Hematopoietic multipotent progenitor cell treated with erythropoietin and hydrocortisone succinate and interleukin-3 and kit ligand, for 4 days (in vitro differentiated cells): ENCODE measurements around the gene PAM.
"Not testable (repeated sequence)": the region's sequence is repeated elsewhere in the genome, so short reads cannot be mapped to it uniquely, and the experiment has no call there.

Experiments used
- DNase-seq: peaks from one replicate; pipeline ENCODE4 v3.0.0-alpha.2; 2015

The PAM gene

GRCh38 chr5:102903074-102903871 is 148.2 kb downstream of the PAM start:
- no peak for DNase-seq

GRCh38 chr5:102905056-102905455 is 150.0 kb downstream of the PAM start:
- no peak for DNase-seq

- not testable (repeated sequence) for DNase-seq
Observed at GRCh38 chr5:102907099-102907498, 152.0 kb downstream of the PAM start.

DNA sequence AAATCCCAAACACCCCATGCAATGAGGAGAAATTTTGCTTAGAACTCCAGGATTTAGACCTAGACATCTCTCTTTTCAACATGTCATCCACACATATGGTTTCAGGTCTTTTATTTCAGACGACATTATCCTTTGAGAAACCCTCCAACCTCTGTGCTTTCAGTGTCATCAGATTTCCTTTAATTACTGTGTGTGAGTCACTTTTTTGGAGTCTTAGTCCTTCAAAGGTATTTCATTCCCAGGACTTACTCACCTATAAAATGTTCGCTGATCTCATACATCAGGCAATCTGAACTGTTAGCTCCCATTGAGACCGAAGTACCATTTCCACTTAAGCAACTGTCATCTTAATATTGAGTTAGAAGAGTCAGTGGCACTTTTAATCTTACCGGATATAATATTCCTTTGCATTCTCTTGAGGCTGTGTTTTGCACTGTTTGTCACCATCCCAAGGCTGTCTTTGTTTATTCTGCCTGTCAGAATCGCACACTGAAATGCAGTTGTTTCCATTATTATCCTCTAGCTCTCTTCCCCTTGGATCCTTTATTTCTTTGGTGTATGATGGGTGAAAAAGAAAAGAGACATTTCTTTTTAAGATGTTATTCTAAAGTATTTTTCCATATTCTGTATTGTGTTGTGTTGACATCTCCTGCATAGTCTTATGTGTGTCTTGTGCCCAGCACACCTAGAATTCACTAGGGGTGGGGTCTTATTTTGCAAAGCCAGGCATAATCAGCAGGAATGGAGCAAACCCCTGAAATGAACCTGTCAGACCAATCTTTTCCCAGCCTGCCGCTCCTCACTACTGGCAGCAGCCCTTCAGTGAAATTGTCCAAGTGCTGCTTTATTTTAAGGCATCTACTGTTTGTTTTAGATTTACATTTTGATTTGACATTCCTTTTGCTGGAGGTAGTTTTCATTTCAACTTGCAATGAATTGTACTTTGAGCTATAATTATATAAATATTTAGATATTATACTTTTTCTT is 155.4 kb downstream of the PAM start:
- DNase-seq, result no peak

DNA sequence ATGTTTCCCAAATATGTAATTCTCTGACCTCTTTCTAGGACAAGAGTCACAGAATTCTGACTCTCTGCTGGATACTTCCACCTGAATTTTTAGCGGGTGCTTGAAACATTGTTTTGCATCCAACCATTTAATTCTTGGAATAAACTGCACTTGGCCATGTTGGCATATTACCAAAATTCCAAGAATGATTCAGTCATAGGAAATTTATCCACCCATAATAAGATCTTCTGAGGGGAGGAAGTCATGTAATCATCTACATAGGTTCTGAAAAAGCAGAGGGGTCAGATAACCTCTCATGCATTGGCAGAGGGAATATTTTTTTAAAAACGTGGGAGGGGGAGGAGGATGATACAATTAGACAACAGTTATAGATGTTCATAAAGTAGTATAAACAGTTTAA is 156.9 kb downstream of the PAM start:
- no peak for DNase-seq

GRCh38 chr5:102916109-102916508 is 161.0 kb downstream of the PAM start:
- no peak for DNase-seq

DNA sequence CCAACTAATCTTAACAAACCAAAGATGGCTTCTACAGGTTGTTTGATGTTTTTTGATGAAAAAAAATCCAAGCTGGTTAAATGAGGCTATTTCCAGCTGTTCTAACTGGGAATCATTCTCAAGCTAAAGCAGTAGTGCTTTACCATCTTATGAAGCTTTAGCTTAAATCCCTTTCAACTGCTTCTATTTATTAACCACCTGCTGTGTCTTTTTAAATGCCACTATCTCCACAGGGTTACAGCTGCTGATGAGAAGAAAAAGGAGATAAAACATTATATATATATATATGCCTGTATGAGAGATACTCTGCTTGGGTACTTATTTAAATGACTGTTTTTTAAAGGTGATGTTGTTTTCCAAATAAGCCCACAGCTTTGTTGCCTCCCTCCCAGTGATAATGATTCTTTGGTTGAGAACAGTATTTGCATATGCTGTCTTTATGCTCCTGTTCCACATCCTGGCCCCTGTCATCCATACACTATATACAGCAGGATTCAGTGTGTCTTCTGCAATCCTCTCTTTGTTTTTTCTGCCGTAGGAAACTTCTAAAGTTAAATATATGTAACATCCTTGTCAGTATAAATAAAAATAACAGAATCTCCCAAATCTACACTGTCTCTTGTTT is 164.0 kb downstream of the PAM start:
- no peak for DNase-seq

DNA sequence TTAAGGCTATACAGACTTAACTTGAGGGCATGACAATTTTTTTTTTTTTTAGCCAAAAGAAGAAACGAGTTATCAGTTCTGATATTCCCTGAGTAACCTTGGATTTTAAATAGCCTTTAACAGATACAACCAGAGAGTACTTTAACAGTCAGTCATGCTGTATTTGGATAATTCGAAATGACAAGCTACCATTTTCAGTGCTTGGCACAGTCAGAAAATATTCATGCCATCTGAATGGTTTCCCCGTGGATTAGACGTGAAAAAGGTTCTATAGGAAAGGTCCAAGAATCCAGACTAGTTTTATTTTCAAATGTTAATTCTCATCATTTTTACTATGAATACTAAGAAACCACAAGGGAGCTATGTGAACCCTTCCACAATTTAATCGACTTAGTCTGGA is 165.7 kb downstream of the PAM start:
- DNase-seq, result no peak

- DNase-seq, result no peak
Observed at GRCh38 chr5:102921341-102922044, 166.4 kb downstream of the PAM start.

DNA sequence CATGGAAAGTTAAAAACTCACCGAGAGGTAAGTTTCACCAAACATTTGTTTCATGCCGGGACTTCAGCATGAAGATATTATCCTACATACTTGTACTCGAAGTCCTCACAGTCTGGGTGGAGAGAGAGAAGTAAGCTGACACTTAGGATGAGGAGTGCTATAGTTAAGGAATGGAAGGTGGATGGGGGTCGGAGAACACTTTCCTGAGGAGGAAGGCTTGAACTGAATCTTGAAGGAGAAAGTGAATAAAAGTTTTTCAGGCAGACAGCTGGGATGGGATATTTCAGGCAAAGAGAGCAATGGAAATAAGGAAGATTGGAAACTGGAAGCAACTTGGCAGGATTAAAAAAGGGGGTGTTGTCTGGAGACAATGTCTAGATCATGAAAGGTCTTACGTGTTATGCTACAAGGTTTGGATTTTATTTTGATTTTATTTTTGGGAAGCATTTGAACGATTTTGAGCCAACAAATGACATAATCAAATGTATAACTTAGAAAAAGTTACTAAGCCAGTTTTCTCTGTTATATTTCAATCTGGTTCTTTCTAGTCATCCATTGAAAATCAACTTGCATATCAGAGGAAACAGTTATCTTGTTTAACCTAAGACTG is 167.1 kb downstream of the PAM start:
- DNase-seq, result no peak

DNA sequence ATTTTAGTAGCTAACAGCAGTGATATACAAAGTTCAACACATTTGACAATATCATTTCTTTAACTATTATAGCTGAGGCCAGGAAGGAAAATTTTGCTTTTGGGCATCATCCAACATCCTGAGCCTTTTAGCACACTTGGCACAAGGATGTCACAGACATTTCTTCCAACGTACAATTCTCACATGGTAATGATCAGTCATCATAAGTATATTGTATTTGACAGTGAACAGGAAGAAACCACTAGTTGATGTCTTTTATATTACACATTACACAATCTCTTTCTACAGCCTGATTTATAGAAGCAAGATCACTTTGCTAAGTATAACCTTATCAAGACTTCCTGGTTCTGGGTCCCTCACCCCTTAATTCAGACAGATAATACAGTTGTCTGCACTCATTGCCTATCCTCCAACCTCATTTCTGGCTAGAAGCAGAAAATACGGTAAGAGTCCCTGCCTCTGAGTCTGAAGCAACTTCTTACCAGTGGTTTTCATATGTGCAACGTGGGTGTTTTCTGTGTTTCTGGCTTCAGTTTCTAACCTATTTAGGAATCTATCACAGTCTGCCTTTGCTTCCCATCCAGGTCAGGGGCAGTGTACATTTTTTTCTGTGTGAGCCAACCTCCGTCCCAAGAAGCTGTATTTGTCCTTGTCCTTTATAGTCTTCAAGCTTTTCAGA is 167.8 kb downstream of the PAM start:
- DNase-seq, result no peak

- DNase-seq, result no peak
Observed at GRCh38 chr5:102924963-102925362, 169.9 kb downstream of the PAM start.

DNA sequence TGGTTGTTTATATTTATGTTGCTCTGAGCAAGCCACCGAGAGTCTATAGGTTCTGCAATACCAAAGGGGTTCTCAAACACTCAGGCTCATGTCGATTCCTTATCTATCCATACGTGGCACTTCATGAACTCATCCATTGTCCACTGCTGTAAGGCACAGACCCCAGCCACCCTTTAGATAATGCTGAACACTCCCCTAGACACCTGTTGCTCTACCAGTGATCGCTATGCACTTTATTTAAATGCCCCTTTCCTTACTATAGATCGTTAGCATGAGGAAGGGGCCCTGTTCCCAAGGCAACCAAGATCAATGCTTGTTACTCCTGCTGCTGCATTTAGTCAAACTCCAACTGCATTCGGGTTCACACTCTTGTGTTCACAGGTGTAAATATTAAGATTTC is 171.9 kb downstream of the PAM start:
- no peak for DNase-seq

DNA sequence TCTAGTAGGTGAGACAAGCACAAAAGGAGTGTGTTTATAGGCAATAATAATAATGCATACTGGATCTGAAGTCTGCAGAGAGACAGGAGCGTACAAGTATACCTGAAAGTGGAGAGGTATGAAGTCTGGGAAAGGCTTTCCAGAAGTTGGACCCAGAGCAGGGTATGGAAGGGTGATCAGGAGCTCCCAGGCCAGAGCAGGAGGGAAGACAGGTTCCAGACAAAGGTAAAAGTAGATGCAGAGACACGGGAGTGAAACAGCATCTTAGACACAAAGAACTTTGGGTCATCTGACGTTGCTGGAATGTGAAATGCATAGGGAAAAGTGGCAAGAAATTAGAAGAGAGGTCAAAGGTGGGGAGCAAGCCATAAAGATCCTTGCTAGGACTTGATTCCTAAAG is 175.1 kb downstream of the PAM start:
- no peak for DNase-seq

- no peak for DNase-seq
Observed at GRCh38 chr5:102931085-102931725, 176.1 kb downstream of the PAM start.

- DNase-seq, result no peak
Observed at GRCh38 chr5:102932781-102933180, 177.7 kb downstream of the PAM start.

- DNase-seq, result no peak
Observed at GRCh38 chr5:102933316-102933715, 178.2 kb downstream of the PAM start.

DNA sequence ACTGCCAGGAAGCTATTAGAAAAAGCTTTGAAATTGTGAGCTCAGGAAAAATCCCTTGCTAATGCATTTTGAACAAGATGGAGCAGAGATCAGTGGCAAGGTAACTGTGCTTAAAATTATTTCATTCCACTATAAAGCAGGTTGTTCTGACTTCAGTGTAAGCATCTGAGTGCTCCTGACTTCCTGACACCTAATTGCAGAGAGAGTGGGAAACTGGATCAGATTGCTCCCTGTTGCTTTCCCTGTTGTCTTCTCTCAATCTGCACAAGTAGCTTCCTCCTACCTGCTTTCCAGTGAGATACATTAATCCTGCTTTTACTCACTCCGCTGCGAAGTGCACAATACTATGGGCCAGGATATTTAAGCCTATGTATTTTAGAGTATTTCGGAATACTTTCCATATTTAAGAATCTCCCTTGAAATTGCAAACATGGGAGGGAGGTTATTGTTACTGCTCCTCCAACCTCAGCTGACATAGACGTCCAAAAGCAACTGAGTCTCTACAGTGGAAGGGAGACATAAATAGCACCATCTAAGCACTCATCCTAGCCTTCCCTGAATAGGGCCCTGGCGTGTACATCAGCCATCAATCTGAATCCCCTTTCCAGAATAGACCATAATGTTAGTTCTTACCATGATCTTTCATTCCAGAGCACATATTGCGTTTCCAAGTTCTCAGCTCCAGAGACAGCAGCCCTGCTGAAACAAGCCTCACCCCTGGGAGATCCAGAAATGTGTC is 178.8 kb downstream of the PAM start:
- no peak for DNase-seq

DNA sequence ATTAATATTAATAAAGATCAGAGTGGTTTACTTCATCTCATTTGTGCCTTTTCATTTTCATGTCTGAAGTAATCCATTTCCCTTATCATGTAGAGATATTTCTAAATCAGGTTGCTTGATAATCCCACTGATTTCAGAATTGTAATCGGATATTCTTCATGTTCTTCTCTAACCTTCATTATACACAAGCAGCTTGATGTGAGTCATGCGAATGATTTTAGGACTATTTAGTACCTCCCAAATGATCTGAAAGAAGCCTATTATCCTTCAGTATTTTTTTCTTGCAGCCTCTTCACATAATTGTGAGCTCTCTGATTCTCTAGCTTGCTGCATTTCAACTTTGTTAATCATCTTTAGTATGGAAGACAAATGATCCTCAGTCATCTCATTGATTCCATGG is 182.8 kb downstream of the PAM start:
- DNase-seq, result no peak

GRCh38 chr5:102941111-102941510 is 186.0 kb downstream of the PAM start:
- DNase-seq, result no peak

DNA sequence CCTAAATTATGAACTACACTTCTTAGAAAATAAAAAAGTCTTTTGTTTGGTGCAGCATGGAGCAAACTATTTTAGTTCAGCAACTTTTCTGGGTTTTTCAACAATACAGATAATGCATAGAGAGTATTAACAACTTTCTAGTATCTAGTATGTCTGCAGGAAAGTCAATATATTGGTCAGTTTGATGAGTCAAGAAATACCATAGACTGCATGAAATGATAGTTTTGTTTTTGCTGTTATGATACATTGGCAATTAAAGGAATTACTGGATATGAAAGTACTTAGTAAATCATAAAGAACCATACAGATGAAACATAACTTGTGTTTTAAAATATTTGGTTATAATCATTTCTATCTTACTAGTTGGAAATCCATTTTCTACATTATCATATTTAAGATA is 191.3 kb downstream of the PAM start:
- DNase-seq, result no peak
